Hypothalamus (tissue), 51 donors: ENCODE data around the gene MED15.
"Not testable (repeated sequence)": the region's sequence is repeated elsewhere in the genome, so short reads cannot be mapped to it uniquely, and the experiment has no call there.

Experiments
- DNase-seq, 51 donors: peaks; one replicate each; lab custom pipeline; 2025; lab: John Stamatoyannopoulos, UW

The MED15 gene

DNA sequence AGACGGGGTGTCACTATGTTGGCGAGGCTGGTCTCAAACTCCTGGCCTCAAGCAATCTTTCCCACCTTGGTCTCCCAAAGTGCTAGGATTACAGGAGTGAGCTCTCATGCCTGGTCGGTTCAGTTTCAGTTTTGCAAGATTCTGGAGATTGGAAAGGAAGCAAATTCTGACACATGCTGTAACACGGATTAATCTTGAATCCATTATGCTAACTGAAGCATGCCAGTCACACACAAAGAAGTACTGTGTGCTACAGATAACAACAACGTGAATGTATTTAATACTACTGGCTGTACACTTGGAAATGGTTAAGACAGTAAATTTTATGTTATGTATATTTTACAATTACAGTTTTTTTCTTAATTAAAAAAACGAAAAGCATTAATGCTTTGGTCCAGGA lies 107.6 kb downstream of the MED15 start:
- DNase-seq: no peak

- no peak for DNase-seq
These were observed 108.4 kb downstream of the MED15 start for GRCh38 chr22:20615533-20616450.

DNA sequence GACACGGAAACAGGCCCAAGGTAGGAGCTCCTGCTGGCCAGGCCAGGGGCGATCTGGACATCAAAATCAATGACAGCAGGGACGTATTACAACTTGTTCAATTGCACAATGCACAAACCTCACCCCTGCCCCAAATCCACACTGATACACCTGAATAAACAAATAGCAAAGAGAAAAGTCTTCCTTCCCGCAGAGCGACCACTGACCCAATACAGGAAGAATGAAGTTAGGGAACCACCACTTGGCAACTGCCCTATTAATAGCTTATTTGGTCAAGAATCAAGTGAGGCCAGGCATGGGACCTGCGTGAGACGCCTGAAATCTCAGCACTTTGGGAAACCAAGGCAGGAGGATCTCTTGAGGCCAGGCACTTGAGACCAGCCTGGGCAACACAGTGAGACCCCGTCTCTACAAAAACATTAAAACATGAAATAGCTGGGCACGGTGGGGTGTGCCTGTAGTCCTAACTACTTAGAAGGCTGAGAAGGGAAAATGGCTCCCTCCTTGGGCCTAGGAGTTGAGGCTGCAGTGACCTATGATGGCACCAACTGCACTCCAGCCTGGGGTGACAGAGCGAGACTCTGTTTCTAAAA lies 109.1 kb downstream of the MED15 start:
- no peak for DNase-seq

GRCh38 chr22:20618488-20618887 lies 111.1 kb downstream of the MED15 start:
- no peak for DNase-seq

- no peak for DNase-seq
These were observed 111.9 kb downstream of the MED15 start for GRCh38 chr22:20619045-20619892.

GRCh38 chr22:20619893-20620194 lies 112.4 kb downstream of the MED15 start:
- DNase-seq: not testable (repeated sequence)

DNA sequence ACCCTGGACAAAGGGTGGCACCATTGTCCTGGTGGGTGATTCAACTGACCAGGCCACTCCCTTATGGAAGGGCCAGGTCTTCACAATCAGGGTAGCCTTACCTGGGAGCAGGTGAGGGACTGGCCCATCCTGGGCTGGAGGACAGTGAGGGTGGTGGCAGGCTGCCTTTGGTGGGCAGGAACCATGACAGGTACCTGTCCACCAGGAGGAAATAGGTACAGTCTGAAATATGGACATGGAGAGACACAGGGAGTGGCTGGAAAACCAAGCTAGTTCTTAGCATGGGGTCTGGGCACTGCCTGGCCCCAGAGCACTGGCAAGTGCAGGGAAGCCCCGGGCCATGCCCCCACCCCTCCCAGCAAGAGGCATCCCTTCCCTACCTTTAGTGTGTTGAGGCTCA lies 113.8 kb downstream of the MED15 start:
- no peak for DNase-seq

- DNase-seq: no peak
These were observed 115.4 kb downstream of the MED15 start for GRCh38 chr22:20622650-20623339.

DNA sequence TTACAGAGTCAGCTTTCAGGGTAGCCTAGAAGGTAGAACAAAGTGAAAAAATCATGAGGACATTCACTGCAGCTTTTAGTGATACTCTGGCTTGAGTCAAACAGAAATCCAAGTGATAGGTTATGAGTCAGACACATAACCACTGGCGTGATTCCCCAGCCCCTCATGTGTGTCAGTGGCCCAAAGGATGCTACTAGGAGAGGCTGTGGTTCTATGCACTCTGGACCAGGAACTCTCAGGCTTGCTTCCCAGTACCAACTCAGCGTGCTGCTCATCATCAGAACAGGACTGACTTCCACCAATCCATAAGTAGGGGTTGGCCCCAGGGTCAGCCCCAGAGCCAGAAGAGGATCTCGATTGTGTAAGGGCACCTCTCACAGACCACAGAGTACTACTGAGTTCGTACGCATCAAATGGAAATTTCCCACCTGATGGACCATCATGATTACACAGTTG lies 116.8 kb downstream of the MED15 start:
- no peak for DNase-seq

DNA sequence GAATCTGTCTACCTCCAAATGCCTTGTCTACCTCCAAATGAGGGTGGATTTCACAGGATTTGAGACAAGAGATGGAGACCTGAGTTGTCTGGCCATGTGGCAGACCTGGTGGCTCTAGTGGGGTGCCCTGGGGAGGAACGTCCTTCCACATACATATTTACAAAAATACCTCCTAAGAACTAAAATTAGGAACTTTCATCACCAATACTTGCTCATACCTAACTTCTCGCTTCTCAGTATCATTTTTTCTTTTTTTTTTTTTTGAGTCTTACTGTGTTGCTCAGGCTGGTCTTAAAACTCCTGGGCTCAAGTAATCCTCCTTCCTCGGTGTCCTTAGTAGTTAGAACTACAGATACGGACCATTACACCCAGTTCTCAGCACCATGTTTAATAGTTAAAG lies 117.9 kb downstream of the MED15 start:
- no peak for DNase-seq

- no peak for DNase-seq
These were observed 119.4 kb downstream of the MED15 start for GRCh38 chr22:20626811-20627210.

GRCh38 chr22:20627432-20627831 lies 120.0 kb downstream of the MED15 start:
- no peak for DNase-seq

DNA sequence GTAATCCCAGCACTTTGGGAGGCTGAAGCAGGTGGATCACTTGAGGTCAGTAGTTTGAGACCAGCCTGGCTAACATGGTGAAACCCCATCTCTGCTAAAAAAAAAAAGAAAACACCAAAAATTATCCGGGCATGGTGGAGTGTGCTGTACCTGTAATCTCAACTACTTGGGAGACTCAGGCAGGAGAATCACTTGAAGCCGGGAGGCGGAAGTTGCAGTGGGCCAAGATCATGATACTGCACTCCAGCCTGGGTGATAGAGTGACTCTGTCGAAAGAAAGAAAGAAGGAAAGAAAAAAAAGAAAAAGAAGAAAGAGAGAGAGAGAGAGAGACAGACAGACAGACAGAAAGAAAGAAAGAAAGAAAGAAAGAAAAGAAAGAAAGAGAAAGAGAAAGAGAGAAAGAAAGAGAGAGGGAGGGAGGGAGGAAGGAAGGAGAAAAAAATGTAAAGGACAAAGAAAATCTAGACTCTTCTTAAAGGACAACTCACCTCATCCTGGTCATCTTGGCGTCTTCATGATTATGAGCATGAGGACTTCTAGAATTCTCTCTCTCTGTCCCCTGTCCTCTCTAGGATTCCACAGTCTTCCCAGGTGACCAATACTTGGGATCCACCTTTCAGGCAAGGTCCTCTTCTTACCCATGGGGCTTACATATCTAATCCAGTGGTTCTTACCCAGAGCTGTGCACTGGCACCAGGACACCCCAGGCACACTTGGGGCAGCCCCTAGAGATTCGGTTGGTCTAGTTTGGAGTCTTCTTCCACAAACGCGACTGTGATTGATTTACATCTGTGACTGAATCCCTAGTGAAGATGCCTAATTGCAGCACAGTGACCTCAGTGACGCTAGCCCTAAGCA lies 120.9 kb downstream of the MED15 start:
- DNase-seq: no peak

DNA sequence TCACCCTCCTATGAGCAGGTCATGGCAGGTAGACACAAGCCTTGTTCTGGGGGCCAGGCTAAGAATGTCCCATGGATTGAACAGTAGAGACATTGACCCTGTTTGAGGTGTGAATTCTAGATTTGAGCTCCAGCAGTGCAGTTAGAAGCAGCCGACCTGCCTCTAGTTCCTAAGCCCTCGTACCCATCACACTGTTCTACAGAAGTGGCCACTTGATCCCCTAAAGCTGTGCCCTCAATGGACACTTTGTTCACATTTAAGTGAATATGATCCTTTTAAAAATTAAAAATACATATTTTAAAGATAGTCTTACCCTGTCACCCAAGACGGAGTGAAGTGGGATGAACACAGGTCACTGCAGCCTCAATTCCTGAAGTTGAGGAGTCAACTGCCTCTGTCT lies 122.0 kb downstream of the MED15 start:
- DNase-seq: no peak

DNA sequence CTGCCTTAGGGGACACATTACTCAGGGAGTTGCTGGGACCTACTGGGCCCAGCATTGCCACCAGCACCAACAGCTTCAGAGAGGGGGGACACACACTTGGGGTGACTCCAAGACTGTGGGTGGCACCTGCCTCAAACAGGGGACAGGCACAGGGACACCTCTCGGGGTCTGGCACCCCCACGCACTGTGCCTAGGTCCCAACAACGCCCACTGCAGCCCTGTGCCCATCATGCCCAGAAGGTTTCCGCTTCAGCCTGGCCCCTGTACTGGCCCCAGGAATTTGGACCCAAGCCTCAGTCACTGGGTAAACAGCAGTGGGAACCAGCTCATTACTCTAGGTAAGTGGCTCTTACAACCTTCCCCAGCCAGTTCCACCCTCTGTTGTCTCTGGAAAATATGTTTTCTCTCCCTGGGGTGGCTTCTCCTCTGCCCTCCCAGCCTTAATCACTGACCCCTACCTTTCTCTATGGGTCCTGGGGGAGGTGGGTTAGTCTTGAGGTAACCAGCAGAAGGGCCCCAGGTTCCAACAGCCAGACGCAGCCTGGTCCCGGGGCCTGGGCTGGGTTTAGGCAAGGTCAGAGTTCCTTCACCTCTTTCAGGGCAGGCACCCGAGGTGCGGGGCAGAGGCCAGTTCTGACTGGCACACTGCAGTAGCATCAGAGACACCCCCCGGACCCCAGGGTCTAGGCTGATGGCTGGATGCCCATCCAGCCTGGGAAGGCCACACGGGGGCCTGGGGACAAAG lies 123.6 kb downstream of the MED15 start:
- DNase-seq: no peak

- DNase-seq: no peak
These were observed 124.7 kb downstream of the MED15 start for GRCh38 chr22:20632082-20632481.

GRCh38 chr22:20632518-20632917 lies 125.1 kb downstream of the MED15 start:
- no peak for DNase-seq

DNA sequence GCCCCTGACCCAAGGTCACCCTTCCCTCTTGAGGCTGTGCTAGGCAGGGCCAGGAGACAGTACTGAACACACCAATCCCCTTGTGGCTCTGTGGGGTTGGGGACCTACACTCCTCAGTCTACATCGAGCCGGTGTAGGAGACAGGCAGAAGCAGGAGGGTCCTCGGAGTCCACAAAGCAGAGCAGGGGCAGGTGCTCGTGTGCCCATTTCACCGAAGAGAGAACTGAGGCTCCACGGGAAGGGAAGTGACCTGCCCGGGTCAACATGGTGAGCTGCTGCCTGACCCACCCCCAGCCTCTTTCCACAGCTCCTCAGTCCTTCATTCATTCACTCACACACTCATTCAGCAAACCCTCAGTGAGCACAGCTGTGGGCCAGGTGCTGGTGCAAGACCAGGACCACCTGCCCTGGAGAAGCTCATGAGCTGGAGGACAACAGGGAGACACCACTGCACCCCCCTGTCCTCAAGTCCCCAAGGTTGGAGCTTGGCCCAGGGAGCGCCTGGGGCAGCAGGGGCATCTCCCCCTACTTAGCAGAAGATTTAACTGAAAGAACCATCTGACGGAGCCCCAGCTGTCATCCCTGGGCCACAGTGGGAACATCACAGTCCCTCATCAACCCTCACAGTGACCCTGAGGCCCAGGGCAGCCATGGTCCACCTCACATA lies 127.3 kb downstream of the MED15 start:
- no peak for DNase-seq

DNA sequence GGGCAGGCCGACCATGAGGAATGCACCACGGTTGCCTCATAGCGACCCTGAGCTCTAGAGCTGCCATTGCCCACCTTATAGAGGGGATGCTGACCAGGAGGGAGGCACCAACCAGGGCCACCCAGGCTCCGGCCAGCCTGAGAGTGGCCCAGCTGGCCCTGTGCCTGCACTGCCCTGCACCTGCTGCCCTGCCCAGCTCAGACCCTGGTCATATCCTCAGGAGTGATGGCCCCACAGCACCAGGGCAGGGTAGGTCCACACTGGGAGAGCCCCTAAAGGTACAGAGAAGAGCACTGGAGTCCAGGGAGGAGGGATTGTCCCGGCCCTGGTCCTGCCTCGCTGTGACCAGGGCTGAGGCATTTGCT lies 127.8 kb downstream of the MED15 start:
- no peak for DNase-seq
